GM21526 (cell line): ENCODE measurements around the gene CALD1.

ENCODE experiments used
- ATAC-seq: cut with Tn5 transposase; IDR thresholded peaks from one replicate; pipeline ENCODE4 v1.9.1; 2021; ENCODE audit warnings: moderate library complexity; ENCODE audit not compliant: unreplicated experiment, low FRiP score

Gene CALD1

DNA sequence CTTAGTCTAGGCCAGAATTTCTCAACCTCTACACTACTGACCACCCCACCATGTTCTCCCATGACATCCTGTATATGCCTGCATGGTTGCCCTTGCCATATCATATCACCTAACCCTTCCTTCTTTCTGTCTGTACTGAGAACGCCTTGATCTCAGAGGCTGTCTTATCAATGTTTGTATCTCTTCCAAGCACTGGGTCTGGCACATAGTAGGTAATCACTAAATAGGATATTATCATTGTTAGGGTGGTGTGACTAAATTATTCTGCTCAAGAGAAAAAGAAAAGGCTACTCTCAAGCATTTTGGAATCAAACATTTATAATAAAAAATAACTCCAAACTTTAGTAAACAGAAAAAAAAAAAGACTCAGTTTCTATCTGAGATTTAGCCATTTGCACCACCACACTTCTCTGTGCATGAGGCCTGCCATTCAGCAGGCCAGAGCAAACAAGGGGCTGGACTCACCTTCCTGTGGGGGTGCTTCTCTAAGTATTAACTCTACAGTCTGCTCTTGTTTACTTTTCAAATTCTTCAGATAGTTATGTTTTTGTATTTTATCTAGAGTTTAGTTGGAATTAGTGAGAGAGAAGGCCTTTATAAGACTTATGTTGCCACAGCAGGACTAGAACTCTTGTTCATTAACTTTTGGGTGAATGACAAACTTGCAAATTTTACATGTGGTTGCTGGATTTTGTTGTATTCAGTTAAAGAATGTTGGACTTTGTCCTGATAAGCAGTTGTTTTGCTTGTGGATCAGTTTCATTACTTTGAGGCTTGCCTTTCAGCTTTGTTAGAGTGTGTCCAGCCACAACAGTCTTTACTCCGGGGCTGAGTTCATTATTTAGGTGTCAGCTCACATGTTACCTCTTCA, 212.3 kb downstream of the CALD1 start:
- ATAC-seq = no peak

DNA sequence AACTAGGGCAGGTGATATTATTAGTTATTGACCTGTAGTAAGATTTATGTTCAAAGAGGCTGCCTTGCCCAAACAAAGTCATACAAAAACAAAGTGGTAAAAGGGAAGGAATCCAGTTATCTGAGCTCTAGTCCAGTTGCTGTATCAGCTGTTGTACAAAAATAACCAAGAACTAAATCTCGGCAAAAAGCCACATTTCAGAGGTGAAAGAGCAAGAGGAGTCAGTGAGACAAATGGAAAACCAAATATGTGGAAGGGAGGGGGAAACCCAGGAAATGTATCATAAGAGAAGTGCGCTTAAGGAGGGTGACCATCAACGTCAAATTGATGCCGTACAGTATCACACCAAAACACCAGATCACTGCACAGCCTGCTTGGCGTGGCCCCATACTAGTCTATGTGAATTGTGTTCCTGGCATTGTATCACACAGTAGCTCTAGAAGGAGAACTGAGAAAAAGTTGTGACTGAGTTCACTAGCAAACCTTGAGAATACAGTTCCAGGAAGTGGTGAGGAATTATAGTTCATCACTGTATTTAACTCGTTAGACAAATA, 213.3 kb downstream of the CALD1 start:
- ATAC-seq = peak; percentile 77

DNA sequence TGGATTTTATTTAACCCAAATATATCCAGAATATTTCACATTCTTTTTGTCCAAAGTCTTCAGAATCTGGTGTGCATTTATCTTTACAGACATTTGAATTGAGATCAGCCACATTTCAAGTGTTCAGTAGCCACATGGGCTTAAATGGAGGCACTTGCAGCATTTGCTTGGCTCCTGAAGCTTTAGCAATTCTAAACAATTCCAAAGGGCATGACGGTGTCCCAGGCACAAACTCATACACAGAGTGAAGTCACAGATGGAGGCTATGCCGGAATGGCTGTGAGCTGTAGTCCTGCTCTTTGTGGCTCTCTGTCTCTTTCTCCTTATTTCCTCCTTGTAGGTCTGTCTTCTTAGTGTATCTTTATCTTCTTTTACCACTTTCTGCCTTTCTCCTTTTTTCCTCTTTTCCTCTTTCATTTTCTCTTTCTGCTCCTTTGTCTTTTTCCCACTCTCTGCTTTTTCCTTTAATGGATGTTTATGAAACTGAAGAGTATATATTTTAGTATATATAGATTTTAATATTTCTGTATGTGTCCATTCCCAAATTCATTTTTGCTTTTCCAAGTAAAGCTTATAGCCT, 214.5 kb downstream of the CALD1 start:
- ATAC-seq = no peak

DNA sequence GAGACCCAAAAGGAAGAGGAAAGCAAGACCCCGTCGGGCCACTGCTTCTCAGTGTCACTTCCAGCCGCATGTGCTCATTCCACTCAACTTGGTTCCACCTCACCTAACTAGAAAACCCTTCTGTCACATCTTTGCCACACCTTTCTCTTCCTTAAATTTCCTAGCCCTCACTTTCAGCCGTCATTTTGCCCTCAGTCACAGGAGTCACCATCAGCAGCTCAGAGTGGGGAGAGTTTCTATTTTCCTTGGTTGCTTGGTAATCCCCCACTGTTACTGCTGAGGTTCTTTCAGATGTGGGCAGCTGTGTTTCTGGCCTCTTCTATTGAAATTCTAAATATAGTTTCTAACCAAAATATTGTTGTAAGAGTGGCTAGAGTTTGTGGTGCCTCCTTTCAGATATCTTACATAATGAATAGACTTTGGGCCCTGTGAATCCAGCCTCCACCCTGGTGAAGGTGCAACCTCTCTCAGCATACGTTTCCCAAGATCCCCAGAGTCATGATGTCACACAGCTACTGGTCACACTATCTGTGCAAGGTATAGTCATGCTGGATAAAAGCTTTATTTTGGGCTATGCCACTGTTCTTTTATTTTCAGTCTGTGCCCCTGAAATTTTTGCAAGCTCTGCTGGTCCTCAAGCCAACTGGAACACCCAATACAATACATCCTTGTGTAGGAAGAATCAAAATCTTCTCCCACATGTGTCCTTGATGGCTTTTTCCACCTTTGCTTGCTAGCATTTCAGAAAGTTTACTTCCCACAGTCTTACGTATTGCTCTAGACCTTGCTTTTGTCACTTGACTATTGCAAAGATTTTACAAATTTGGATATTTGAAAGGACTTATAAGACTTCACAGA, 216.0 kb downstream of the CALD1 start:
- ATAC-seq = peak; percentile 42

DNA sequence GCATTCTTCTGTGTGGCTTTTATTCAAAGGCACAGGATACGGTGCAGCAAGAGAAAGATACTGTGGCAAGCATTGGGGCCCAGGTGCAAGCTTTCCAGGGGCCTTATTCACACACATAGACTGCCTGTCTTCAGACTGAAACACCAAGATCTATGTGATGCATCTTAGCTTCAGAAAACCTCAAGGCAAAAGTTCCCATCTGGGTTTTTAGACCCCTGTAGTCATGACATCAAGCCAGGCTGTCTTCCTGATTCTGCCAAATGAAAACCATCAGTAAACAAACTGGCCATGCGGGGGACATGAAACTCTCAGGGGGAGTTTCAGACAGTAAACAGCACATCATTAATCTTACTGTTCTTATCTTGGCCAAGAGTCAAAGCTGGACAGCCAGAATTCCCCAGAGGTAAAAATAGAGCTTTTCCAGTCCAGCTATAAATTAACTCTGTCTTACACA, 216.7 kb downstream of the CALD1 start:
- ATAC-seq = peak; percentile 35

DNA sequence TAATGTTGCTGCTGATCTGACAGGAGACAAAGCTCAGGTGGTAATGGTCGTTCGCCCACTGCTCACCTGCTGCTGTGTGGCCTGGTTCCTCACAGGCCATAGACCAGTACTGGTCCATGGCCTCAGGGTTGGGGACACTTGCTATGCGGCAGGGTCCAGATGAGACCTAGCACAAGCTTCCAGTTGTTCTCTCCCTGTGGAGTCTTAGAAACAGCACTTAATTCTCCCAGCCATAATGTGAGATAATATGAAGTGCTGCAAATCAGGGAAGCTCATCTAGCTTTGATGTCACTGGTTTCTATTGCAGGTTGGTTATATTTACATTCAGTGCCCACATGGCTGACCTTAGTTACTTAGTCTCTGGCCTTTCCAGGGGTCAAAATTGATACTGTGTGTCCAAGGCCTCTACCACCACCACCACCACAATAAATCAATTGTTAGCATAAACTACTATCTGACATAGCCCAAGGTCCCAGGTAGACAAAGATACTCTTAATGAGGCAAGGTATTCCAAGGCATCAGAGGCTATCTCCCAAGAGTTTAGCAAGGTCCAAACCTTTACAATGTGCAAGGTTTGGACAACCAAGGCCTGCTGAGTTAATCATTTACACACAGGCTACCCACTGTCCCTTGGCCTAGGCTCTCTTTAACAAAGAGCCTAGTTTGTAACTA, 217.9 kb downstream of the CALD1 start:
- ATAC-seq = no peak

DNA sequence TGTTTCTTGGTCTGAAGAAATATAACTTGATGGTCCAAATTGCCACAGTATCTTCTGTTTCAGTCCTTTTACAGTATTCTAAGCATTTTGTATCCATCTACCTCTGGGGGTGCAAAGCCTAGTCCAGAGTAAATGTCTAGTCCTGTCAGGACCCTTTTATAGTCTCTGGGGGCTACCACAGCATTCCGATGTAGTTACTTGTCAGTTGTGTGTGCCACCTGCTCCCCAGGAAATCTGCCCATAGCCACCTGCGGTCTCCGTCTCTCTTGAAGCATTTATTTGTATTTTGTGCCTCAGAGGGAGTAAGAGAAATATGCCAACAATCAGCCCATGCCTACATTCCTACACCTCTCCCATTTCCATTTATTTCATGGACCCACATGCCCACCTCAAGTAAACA, 219.7 kb downstream of the CALD1 start:
- ATAC-seq = no peak

DNA sequence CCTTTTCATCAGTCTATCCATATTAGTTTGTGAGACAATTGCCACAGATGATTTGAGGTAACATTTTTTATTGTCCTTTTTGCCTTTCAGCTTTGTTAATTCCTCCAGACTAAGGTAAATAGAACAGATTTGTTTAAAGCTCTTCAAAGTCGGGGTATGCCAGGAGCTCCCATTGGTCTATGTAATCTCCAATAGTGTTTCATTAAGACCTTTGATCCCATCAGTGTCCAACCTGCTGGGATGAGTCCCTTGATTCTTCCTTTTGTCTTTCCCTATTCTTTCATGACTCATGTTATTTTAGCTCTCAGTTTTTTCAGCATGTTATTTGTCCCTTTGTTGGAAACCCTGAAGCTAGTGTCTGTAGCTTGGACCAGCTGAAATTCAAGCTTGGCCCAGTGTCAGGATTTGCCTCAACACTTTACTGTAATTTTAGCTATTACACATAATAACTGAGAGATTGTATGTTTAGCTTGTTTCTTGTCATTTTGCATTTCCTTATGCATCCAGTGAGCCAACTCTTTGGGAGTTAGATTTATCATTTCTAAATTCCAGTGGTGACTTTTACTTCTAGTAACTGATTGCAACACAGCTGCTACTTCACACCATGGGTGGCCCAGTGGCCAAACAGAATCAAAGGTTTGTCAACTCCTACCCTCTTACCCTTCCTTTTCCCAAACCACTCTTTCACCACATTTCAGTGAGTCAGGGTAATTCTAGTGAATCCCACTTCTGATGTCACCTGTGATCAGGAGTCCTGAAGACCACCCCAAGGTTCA, 222.1 kb downstream of the CALD1 start:
- no peak for ATAC-seq

DNA sequence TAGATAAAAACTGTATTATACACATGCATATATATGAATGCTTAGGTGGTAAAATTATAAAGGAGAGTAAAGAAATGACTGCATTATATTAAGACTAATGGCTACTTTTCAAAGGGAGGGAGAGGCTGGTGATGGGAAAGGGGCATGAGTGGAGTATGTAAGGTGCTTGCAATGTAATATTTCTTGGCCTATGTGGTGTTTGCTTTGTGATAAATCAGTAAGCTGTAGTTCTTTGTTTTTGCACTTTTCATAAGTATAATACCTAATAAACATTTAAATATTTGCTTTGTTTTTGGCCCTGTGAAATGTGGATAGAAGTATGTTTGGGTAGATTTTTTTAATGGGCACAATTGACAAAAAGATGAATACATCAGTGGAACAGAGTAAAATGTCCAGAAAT, 232.8 kb downstream of the CALD1 start:
- ATAC-seq = no peak
